Inflammatory macrophage treated with lipopolysaccharide for 1 hour (primary cell): ENCODE measurements around the gene CCNYL1.
"Not testable (repeated sequence)": the region's sequence is repeated elsewhere in the genome, so short reads cannot be mapped to it uniquely, and the experiment has no call there.

Source experiments
- DNase-seq, 2 donors: peaks; one replicate each; pipeline ENCODE4 v3.0.0-alpha.2; 2020 to 2022

Gene CCNYL1

GRCh38 chr2:207743514-207743913, 32.1 kb downstream of the CCNYL1 start:
- DNase-seq = no peak

DNA sequence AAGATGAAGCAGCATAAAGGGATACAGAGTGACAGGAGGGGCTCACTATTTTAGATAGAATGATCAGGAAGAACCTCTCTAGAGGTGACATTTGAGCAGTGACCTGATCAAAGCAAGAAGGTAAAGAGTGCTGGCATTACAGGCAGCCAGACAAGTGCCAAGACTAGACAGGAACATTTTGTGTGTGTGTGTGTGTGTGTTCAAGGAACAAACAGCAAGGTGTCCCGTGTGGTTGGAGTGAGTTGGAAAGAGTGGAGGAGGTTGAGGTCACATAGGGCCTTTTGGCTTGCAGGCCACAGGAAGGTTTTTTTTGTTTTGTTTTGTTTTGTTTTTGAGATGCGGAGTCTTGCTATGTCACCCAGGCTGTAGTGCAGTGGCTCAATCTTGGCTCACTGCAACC, 32.6 kb downstream of the CCNYL1 start:
- no peak for DNase-seq

DNA sequence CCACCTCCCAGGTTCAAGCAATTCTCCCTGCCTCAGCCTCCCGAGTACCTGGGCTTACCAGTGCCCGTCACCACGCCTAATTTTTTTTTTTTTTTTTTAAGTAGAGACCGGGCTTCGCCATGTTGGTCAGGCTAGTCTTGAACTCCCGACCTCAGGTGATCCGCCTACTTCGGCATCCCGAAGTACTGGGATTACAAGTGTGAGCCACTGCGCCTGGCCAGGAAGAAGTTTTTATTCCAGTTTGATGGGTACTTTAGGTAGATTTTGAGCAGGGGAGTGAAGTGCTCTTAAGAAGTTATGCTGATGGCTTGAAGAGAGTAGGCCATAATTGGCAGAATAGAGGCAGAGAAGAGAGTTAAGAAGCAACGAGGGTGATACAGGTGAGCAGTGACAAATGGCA, 33.0 kb downstream of the CCNYL1 start:
- DNase-seq = no peak

DNA sequence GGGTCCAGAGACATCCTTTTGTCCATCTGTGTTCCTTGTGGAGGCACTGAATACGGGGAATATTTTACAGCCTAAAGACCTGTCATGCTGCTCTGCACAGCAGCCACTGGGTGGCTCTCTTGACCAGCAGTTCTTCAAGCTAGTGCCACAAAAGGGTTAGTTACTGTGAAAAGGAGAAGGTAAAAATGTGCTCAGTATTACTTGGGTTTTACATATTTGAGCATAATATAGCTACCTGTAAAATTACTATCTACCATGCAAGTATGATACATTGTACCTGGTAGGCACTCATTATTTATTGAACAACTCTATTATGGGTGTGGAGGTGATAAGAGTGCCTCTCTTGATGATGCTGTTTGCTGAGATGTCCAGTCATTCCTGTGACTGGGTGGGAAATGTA, 34.7 kb downstream of the CCNYL1 start:
- DNase-seq = peak; percentile 40 to 73

- DNase-seq = no peak
Measured at GRCh38 chr2:207747653-207748560, 36.5 kb downstream of the CCNYL1 start.

GRCh38 chr2:207748993-207749392, 37.6 kb downstream of the CCNYL1 start:
- no peak for DNase-seq

GRCh38 chr2:207749873-207750272, 38.4 kb downstream of the CCNYL1 start:
- no peak for DNase-seq

- DNase-seq = no peak
Measured at GRCh38 chr2:207750345-207750744, 38.9 kb downstream of the CCNYL1 start.

DNA sequence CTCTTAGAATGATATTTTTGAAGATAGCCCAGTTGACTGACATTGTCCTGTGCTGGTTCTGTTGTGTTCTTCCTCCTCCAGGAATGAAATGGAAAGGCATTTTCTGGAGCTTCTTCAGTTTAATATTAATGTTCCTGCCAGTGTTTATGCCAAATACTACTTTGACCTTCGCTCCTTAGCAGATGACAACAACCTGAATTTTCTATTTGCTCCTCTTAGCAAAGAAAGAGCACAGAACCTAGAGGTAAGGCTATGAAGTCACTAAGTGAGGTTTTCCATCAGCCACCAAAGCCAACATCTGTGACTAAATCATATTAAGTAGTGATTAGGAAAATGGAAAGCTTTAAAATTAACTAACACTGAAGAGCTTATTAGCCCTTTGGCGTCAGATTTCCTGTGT, 39.4 kb downstream of the CCNYL1 start:
- DNase-seq = no peak

- DNase-seq = not testable (repeated sequence)
Measured at GRCh38 chr2:207753688-207754087, 42.2 kb downstream of the CCNYL1 start.

DNA sequence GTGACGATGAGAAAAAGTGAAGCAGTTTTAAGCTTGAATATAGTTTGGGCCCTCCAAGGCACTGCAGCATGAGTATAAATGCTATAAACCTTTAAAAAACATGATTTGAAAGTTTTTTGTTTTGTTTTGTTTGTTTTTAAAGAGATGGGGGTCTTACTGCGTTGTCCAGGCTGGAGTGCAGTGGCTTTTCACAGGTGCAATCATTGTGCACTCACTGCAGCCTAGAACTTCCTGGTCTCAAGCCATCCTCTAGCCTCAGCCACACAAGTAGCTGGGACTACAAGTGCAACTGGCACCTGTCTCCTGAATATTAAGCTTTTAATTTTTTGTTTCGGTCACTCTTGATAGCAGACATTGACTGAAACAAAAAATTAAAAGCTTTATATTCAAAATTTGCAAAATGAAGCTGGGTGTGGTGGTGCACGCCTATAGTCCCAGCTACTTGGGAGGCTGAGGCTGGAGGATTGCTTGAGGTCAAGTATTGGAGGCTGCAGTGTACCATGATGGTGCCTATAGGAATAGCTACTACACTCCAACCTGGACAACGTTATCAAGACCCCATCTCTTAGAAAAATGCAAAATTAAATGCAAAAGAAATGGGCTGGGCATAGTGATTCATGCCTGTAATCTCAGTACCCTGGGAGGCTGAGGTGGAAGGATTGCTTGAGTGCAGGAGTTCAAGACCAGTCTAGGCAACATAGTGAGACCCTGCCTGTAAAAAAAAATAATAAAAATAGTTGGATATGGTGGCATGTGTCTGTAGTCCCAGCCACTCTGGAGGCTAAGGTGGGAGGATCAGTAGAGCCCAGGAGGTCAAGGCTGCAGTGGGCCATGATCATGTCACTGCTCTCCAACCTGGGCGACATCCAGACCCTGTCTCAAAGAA, 43.3 kb downstream of the CCNYL1 start:
- no peak for DNase-seq

GRCh38 chr2:207758025-207758424, 46.6 kb downstream of the CCNYL1 start:
- no peak for DNase-seq

DNA sequence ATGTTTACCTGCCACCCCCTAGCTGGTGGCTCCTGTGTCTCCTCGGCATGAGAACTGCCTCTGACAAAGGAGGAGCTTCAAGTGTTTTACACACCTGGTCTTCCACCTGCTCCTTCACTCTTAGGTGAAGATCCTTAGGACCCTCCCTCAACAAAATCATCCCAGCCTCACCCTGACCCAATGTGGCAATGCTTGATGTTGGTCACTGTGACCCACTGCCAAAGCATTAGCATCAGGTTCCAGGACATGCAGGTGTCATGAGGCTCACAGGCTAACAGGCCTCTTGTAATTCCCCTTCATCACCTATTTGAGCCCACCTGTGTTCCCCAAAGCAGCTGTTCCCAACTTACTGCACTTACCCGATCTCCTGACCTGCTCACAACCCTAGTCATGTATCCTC, 48.5 kb downstream of the CCNYL1 start:
- DNase-seq = no peak

GRCh38 chr2:207760453-207760852, 49.0 kb downstream of the CCNYL1 start:
- no peak for DNase-seq

DNA sequence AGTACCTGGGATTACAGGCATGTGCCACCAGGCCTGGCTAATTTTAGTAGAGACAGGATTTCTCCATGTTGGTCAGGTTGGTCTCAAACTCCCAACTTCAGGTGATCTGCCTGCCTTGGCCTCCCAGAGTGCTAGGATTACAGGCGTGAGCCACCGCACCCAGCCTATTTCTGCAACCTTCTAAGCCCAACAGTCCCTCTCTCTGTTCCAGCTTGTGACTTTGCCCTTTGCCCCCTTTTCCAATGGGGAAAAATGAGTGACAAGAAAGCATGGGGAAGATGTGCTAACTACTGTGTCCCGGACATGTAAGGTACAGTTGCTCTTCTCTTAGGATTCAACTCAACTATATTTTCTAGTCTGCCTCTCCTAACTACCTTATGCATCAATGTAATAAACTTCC, 50.0 kb downstream of the CCNYL1 start:
- DNase-seq = not testable (repeated sequence)

DNA sequence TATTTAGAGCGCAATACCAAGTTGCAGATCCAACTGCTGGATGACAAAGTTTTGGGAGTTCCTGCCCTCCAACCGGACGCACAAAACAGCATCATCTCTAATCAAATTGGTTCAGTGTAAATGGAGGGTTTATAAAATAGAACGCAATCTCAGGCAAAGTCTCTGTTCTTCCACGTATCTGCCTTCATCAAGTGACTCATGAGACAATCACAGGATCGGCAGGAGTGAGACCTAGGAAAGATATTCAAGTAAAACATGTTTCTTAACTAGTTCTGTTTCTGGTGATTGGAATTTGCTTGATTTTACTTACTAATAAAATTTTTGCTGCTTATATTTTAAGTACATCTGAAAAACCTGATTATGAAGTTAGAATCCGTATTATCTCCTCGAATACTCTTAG, 50.7 kb downstream of the CCNYL1 start:
- no peak for DNase-seq

GRCh38 chr2:207763303-207763917, 52.0 kb downstream of the CCNYL1 start:
- DNase-seq = no peak

- DNase-seq = no peak
Measured at GRCh38 chr2:207764096-207764630, 52.7 kb downstream of the CCNYL1 start.

- no peak for DNase-seq
Measured at GRCh38 chr2:207765547-207765946, 54.1 kb downstream of the CCNYL1 start.

DNA sequence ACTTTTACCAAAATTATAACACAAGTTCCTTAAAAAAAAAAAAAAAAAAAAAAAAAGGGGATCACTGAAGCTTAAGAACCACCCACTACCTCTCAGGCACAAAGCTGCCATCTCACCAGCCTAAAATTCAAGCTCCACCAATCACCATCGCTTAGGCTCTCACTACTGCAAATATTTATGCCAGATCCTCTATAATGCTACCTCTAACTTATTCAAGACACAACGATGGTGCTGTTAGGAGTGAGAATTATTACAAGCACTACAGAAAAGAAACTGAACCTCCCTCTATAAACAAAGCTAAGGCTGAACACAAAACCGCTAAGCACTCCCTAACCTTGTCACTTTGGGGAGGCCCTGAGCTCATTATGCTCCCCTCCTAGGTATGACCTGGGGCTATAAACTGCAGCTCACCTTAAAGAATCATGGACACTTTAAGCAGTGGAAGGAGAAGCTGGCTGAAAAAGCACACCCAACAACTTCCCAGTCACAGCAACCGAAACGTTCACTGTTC, 54.7 kb downstream of the CCNYL1 start:
- DNase-seq = peak in 1 of 2 donors; percentile 4

GRCh38 chr2:207766697-207767460, 55.4 kb downstream of the CCNYL1 start:
- DNase-seq = no peak
